ENCODE data around the gene KANK2.

KANK2 gene

GRCh38 chr19:11175920-11176319, 21.4 kb downstream of the KANK2 start:
- H3K9me3 ChIP-seq (ENCODE audit: control insufficient read depth in 1 of 2, low read length in 2 of 2): no peaks in the 10 kb centered on the region
- H3K4me3 ChIP-seq (ENCODE audit: low read depth in 1 of 2, low read length in 2 of 2): no peak overlapping the region
- peaks cover 0 to 45% of the 10 kb centered on the region in 2 donors for H3K36me3 ChIP-seq (ENCODE audit: control insufficient read depth in 1 of 2, insufficient read depth in 2 of 2, low read length in 2 of 2)
- H3K4me1 ChIP-seq (ENCODE audit: control insufficient read depth in 1 of 2, insufficient read depth in 2 of 2, low read length in 2 of 2): peaks cover 6 to 8% of the 10 kb centered on the region in 2 donors
- H3K9ac ChIP-seq (ENCODE audit: low read depth in 1 of 2, low read length in 2 of 2): no peak overlapping the region
- H3K27ac ChIP-seq (ENCODE audit: low read depth, low read length): no peak overlapping the region
- H3K27me3 ChIP-seq (ENCODE audit: control insufficient read depth in 1 of 2, insufficient read depth in 2 of 2, low read length in 2 of 2): no peaks in the 10 kb centered on the region

GRCh38 chr19:11174336-11174735, 23.0 kb downstream of the KANK2 start:
- Histone ChIP-seq H3K4me3 (ENCODE audit: low read depth in 1 of 2, low read length in 2 of 2) (no peak overlapping the region), H3K27me3 (ENCODE audit: control insufficient read depth in 1 of 2, insufficient read depth in 2 of 2, low read length in 2 of 2) (no peaks in the 10 kb centered on the region), H3K9me3 (ENCODE audit: control insufficient read depth in 1 of 2, low read length in 2 of 2) (no peaks in the 10 kb centered on the region), H3K9ac (ENCODE audit: low read depth in 1 of 2, low read length in 2 of 2) (no peak overlapping the region), H3K36me3 (ENCODE audit: control insufficient read depth in 1 of 2, insufficient read depth in 2 of 2, low read length in 2 of 2) (peaks cover 0 to 51% of the 10 kb centered on the region in 2 donors), H3K4me1 (ENCODE audit: control insufficient read depth in 1 of 2, insufficient read depth in 2 of 2, low read length in 2 of 2) (peaks cover 0 to under 1% of the 10 kb centered on the region in 2 donors), H3K27ac (ENCODE audit: low read depth, low read length) (no peak overlapping the region)

- H3K27ac ChIP-seq (ENCODE audit: low read depth, low read length): no peak overlapping the region
- H3K27me3 ChIP-seq (ENCODE audit: control insufficient read depth in 1 of 2, insufficient read depth in 2 of 2, low read length in 2 of 2): no peaks in the 10 kb centered on the region
- peaks cover 1 to 51% of the 10 kb centered on the region in 2 donors for H3K36me3 ChIP-seq (ENCODE audit: control insufficient read depth in 1 of 2, insufficient read depth in 2 of 2, low read length in 2 of 2)
- H3K4me3 ChIP-seq (ENCODE audit: low read depth in 1 of 2, low read length in 2 of 2): no peak overlapping the region
- no peak overlapping the region for H3K9ac ChIP-seq (ENCODE audit: low read depth in 1 of 2, low read length in 2 of 2)
- H3K4me1 ChIP-seq (ENCODE audit: control insufficient read depth in 1 of 2, insufficient read depth in 2 of 2, low read length in 2 of 2): no peaks in the 10 kb centered on the region
- H3K9me3 ChIP-seq (ENCODE audit: control insufficient read depth in 1 of 2, low read length in 2 of 2): no peaks in the 10 kb centered on the region
Observed at GRCh38 chr19:11173516-11174155, 23.7 kb downstream of the KANK2 start.

GRCh38 chr19:11172576-11172975, 24.8 kb downstream of the KANK2 start:
- H3K36me3 ChIP-seq (ENCODE audit: control insufficient read depth in 1 of 2, insufficient read depth in 2 of 2, low read length in 2 of 2): peaks cover 4 to 44% of the 10 kb centered on the region in 2 donors
- no peaks in the 10 kb centered on the region for H3K4me1 ChIP-seq (ENCODE audit: control insufficient read depth in 1 of 2, insufficient read depth in 2 of 2, low read length in 2 of 2)
- no peaks in the 10 kb centered on the region for H3K27me3 ChIP-seq (ENCODE audit: control insufficient read depth in 1 of 2, insufficient read depth in 2 of 2, low read length in 2 of 2)
- no peak overlapping the region for H3K27ac ChIP-seq (ENCODE audit: low read depth, low read length)
- no peak overlapping the region for H3K9ac ChIP-seq (ENCODE audit: low read depth in 1 of 2, low read length in 2 of 2)
- H3K9me3 ChIP-seq (ENCODE audit: control insufficient read depth in 1 of 2, low read length in 2 of 2): no peaks in the 10 kb centered on the region
- H3K4me3 ChIP-seq (ENCODE audit: low read depth in 1 of 2, low read length in 2 of 2): no peak overlapping the region

GRCh38 chr19:11171144-11171543, 26.2 kb downstream of the KANK2 start:
- H3K27ac ChIP-seq (ENCODE audit: low read depth, low read length): no peak overlapping the region
- H3K27me3 ChIP-seq (ENCODE audit: control insufficient read depth in 1 of 2, insufficient read depth in 2 of 2, low read length in 2 of 2): no peaks in the 10 kb centered on the region
- no peak overlapping the region for H3K4me3 ChIP-seq (ENCODE audit: low read depth in 1 of 2, low read length in 2 of 2)
- H3K9ac ChIP-seq (ENCODE audit: low read depth in 1 of 2, low read length in 2 of 2): no peak overlapping the region
- H3K4me1 ChIP-seq (ENCODE audit: control insufficient read depth in 1 of 2, insufficient read depth in 2 of 2, low read length in 2 of 2): no peaks in the 10 kb centered on the region
- H3K36me3 ChIP-seq (ENCODE audit: control insufficient read depth in 1 of 2, insufficient read depth in 2 of 2, low read length in 2 of 2): peaks cover 4 to 37% of the 10 kb centered on the region in 2 donors
- no peaks in the 10 kb centered on the region for H3K9me3 ChIP-seq (ENCODE audit: control insufficient read depth in 1 of 2, low read length in 2 of 2)

GRCh38 chr19:11169896-11170678, 27.3 kb downstream of the KANK2 start:
- peaks cover 4 to 34% of the 10 kb centered on the region in 2 donors for H3K36me3 ChIP-seq (ENCODE audit: control insufficient read depth in 1 of 2, insufficient read depth in 2 of 2, low read length in 2 of 2)
- H3K9me3 ChIP-seq (ENCODE audit: control insufficient read depth in 1 of 2, low read length in 2 of 2): no peaks in the 10 kb centered on the region
- no peak overlapping the region for H3K27ac ChIP-seq (ENCODE audit: low read depth, low read length)
- H3K9ac ChIP-seq (ENCODE audit: low read depth in 1 of 2, low read length in 2 of 2): no peak overlapping the region
- H3K4me3 ChIP-seq (ENCODE audit: low read depth in 1 of 2, low read length in 2 of 2): no peak overlapping the region
- no peaks in the 10 kb centered on the region for H3K27me3 ChIP-seq (ENCODE audit: control insufficient read depth in 1 of 2, insufficient read depth in 2 of 2, low read length in 2 of 2)
- H3K4me1 ChIP-seq (ENCODE audit: control insufficient read depth in 1 of 2, insufficient read depth in 2 of 2, low read length in 2 of 2): no peaks in the 10 kb centered on the region

GRCh38 chr19:11168568-11168967, 28.8 kb downstream of the KANK2 start:
- Histone ChIP-seq H3K9me3 (ENCODE audit: control insufficient read depth in 1 of 2, low read length in 2 of 2) (no peaks in the 10 kb centered on the region), H3K27ac (ENCODE audit: low read depth, low read length) (no peak overlapping the region), H3K27me3 (ENCODE audit: control insufficient read depth in 1 of 2, insufficient read depth in 2 of 2, low read length in 2 of 2) (no peaks in the 10 kb centered on the region), H3K36me3 (ENCODE audit: control insufficient read depth in 1 of 2, insufficient read depth in 2 of 2, low read length in 2 of 2) (peaks cover 4 to 22% of the 10 kb centered on the region in 2 donors), H3K4me3 (ENCODE audit: low read depth in 1 of 2, low read length in 2 of 2) (no peak overlapping the region), H3K4me1 (ENCODE audit: control insufficient read depth in 1 of 2, insufficient read depth in 2 of 2, low read length in 2 of 2) (no peaks in the 10 kb centered on the region), H3K9ac (ENCODE audit: low read depth in 1 of 2, low read length in 2 of 2) (no peak overlapping the region)

GRCh38 chr19:11166281-11167142, 30.8 kb downstream of the KANK2 start:
- peak overlapping the region; percentile 73 for H3K27ac ChIP-seq (ENCODE audit: low read depth, low read length)
- no peak overlapping the region for H3K4me3 ChIP-seq (ENCODE audit: low read depth in 1 of 2, low read length in 2 of 2)
- no peak overlapping the region for H3K9ac ChIP-seq (ENCODE audit: low read depth in 1 of 2, low read length in 2 of 2)
- peaks cover 4 to 9% of the 10 kb centered on the region in 2 donors for H3K36me3 ChIP-seq (ENCODE audit: control insufficient read depth in 1 of 2, insufficient read depth in 2 of 2, low read length in 2 of 2)
- no peaks in the 10 kb centered on the region for H3K4me1 ChIP-seq (ENCODE audit: control insufficient read depth in 1 of 2, insufficient read depth in 2 of 2, low read length in 2 of 2)
- no peaks in the 10 kb centered on the region for H3K9me3 ChIP-seq (ENCODE audit: control insufficient read depth in 1 of 2, low read length in 2 of 2)
- no peaks in the 10 kb centered on the region for H3K27me3 ChIP-seq (ENCODE audit: control insufficient read depth in 1 of 2, insufficient read depth in 2 of 2, low read length in 2 of 2)

- H3K27me3 ChIP-seq (ENCODE audit: control insufficient read depth in 1 of 2, insufficient read depth in 2 of 2, low read length in 2 of 2): no peaks in the 10 kb centered on the region
- no peak overlapping the region for H3K9ac ChIP-seq (ENCODE audit: low read depth in 1 of 2, low read length in 2 of 2)
- H3K4me3 ChIP-seq (ENCODE audit: low read depth in 1 of 2, low read length in 2 of 2): no peak overlapping the region
- H3K9me3 ChIP-seq (ENCODE audit: control insufficient read depth in 1 of 2, low read length in 2 of 2): no peaks in the 10 kb centered on the region
- H3K27ac ChIP-seq (ENCODE audit: low read depth, low read length): peak overlapping the region; percentile 73
- no peaks in the 10 kb centered on the region for H3K4me1 ChIP-seq (ENCODE audit: control insufficient read depth in 1 of 2, insufficient read depth in 2 of 2, low read length in 2 of 2)
- peaks cover 4 to 9% of the 10 kb centered on the region in 2 donors for H3K36me3 ChIP-seq (ENCODE audit: control insufficient read depth in 1 of 2, insufficient read depth in 2 of 2, low read length in 2 of 2)
Observed at GRCh38 chr19:11165486-11166030, 31.8 kb downstream of the KANK2 start.
